Hepatic stellate cell (primary cell): Measurements from ENCODE around the gene SORCS2.

Source experiments
- DNase-seq: peaks from one replicate; pipeline ENCODE4 v3.0.0; 2011; ENCODE audit warnings: low spot score

Gene SORCS2

DNA sequence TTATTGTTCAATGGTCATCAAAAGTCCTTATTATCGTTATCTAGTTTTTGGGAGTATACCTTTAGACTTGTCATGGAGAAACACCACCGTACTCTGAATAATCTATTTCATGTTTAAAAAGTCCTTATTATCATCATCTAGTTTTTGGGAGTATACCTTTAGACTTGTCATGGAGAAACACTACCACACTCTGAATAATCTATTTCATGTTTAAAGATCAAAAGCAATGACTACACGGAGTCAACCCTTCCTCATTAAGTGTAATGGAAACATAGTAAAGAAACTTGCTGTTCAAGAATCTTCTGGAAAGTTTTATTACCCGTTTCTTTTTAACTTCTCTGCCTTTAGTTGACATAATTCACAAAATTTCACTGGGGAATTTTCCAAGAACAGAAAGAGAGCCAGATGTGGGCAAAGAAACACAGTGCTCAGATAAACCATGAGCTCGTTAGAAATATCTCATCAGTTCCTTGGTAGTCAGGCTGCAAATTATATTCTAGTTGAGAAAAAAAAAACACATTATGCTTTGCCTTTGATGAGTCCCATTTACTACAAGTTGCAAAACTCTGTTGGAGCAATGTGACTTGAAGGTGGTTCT, 588.5 kb downstream of the SORCS2 start:
- no peak for DNase-seq

DNA sequence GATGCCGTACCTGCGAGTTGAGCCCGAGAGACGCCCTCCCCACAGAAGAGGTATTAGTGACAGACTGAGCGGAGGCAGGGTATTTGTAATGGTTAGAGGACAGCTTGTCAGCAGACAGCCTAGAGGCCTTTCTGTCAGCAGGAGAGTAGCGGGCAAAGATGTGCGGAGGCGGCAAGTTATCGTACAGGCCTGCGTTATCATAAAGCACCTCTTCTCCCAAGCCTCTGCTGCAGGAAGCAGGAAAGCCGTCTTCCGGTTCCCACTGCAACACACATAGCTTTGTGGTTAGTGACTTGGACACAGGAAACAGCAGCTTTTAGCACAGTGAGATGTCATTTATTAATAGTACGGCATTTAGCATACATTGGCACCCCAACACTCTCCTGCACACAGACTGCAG, 589.0 kb downstream of the SORCS2 start:
- DNase-seq, result peak; percentile 75

DNA sequence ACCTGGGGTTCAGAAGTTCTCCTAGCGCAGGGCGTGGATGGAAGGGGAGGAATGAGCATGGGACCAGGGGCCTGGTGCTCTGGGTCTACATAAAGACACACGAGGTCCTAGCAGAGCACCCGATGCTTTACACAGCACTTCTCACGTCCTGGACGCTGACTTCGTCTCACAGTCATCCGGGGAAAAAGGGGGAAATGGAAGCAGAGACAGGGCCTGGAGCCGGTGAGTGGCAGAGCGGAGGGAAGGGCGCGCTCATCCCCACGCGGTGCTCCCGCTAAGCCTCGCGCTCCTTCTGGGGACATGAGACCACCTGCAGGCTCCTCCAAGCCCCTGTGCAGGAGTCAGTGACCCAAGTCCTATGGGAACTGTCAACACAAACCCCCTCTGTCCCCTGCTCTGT, 589.7 kb downstream of the SORCS2 start:
- no peak for DNase-seq

DNA sequence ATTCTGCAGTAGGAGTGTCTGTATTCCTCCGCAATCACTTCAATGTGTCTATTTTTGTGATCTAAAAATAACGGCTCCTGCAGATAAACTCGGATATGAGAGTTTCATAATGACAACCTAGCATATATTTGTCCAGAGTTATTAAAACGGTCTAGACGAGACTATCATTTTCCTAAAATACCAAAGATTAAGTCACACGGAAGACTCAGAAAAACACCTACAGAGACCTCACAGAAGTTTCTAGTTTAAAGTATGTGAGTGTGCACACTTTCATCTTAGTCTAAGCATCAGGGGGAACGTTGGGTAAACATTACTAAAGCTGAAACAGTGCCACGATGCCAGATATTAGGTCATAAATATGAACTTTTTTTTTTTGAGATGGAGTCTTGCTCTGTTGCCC, 590.4 kb downstream of the SORCS2 start:
- no peak for DNase-seq

DNA sequence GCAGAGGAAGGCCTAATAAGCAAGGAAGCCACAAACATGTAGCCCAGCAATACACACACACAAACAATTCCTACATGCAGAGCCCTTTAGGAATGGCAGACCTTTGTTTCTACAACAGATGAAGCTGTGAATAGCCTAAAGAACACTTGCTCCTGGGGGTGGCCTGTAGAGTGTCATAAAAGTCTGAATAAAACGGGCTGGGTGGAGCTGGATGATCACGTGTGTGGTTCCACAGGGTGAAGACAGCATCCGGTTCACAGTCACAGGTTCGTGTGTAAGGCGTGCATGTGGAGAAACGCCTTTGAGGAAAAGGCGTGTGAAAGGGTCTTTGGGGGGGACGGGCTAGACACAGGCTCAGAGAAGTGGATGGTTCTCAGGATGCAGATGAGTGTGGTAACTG, 591.2 kb downstream of the SORCS2 start:
- no peak for DNase-seq

DNA sequence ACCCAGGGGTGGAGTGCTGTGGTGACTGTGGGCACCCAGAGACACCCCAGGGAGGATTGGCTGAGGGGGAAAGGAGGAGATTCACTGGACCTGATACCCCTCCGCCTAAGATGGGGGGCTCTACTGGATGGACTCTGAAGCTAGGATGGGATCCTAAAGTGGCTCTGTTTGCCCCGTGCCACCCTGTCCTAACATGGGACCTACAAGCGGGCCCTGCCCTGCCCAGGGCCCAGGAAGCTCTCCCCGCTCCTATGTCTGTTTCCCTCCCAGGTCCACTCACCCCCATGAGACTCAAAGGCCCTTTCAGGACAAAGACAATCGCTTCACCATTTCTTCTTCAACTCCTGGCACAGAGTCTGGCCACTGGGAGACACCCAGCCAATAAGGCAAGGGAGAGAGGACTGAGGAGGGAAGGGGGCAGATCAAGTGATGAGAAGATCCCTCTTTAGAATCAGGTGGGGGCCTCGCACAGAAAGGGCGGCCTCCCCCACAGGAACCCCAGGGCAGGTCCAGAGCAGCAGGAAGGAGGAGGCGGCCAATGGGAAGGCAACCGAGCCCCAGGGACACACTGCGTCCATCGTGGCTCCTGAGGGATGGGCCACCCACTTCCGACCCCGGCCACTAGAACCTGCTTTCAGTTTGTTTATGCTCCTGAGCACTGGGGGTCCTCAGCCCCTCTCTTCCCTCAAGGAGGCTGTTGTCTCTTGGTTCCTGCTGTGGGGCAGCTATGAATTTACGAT, 592.0 kb downstream of the SORCS2 start:
- DNase-seq, result no peak

DNA sequence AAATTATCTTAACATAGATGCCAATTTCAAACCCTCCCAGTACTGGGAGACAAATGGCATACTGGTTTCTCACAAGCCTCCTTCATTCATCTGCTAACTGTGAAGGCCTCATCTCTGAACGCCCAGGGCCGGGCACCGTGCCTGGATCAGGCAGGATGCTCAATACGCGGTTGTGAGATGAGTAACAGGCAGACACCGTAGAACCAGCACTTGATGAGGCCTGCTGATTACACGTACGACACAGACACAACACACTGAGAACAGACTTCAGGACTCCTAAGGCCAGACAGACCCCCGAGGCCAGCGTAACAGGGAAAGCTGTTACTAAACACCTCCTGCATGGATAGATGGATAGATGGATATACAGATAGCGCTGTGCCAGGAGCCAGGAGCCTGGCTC, 592.7 kb downstream of the SORCS2 start:
- no peak for DNase-seq

DNA sequence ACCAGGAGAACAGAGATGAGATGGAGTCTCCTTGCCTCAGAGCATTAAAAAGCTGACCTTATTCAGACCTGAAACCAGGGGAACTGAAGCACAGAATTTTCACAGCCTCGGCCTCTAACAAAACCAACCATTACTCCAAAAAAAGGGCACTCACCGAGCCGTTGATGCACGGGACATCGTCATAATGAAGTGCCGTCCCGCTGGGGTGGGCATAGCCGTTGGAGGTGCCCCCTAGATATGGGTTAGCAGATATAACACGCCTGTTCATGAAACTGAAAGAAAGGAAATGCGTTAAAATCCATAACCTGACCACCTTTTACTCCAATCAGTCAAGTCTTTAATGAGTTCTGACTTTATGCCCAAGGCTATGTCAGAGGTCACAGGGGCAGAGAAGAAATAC, 593.7 kb downstream of the SORCS2 start:
- DNase-seq, result no peak

DNA sequence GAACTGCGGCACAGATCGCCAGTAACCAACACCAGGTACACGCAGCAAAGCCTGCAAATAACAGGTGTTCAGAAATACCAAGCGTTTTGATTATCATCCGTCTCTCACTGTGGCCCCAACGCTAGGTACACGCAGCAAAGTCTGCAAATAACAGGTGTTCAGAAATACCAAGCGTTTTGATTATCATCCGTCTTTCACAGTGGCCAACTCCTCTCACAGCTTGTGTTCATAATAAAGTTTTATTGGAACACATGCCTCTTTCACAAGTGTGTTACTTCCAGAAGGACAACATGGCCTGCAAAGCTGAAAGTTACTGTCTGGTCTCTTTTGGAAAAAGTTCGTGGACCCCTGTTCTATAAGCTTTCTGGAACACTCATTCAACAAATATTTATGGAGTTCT, 594.2 kb downstream of the SORCS2 start:
- DNase-seq, result no peak

DNA sequence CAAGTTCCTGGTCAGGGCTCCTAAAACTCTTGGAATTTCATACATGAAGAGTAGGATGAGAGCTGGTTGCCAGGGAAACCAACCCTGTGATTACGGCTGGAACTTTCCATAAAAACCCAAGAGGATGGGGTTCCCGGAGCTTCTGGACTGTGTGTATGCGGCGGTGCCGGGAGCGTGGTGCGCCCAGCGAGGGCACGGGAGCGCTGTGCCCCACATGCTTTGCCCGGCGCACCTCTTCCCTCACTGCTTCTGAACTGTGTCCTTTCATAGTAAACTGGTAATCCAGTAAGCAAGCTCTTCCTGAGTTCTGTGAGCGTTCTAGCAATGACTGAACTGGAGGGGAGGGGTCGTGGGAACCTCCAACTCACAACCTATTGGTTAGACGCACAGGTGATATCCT, 594.7 kb downstream of the SORCS2 start:
- no peak for DNase-seq

DNA sequence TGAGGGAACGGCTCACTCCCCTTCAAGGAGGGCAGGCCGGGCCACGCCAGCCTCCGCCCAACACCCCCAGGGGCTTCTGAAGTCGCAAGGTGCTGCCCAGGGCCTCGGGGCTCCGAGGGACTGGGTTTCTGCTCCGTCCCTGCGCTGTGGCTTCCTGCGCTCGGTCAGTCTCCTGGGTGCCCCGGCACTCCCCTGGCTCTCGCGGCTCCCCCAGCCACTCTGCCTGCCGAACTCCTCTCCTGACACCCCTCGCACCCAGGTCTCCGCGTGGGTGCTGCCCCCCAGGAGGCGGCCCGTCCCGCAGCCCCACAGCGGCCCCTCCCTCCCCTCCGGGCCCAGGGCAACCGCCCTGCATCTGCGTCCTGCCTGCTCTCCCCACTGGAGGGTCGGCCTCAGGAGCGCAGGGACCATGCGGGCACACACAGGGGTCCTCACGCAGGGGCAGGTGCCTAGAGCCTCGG, 595.4 kb downstream of the SORCS2 start:
- no peak for DNase-seq

DNA sequence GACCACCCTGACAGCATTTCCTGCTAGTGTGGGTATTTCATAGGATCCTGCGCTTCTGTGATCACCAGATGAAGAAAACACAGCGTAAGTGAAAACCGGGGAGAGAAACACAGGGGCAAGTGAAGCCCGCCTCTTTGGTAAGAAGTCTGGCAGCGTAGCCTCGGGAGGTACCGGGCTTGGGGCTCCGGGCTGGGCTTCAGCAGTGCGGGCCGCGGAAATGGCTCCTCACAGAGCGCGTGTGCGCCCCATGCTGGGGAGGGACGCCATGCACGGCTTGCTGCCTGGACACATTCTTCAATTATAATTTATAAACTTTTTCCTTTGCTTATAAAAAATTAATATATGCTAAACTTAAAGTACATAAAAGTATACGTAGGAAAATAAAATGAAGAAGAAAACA, 595.9 kb downstream of the SORCS2 start:
- no peak for DNase-seq

DNA sequence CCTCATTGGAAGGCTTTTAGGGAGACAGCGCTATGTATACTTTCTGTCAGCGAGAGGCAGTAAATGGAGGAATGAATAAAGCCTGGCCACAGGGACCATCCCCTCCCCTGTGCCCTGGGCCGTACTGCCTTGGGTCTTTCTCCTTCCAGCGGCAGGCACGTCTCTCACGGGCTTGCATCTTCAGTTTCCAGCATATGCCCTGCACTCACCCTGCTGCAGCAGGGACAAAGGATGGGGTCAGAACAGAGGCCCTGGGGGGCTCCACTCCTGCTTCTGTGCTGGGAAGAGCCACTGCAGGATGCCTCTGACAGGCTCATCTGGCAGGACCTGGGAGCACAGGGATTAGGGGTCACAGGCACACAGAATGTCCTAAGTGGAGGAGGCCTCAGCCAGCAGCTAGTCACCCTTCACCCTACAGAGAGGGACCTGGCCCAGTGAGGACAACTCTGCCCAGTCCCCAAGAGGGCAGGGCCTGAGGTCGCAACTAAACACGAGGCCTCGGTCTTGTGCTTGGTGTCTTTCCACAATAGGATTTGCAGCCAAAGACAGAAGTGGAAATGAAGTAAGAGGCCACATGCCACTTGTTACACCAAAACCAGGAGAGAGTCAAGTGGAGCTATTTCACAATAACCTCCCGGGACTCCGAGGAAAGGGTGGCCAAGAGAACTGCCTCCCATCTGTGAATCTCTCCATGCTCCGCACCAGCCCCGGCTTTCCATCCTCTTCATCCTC, 596.5 kb downstream of the SORCS2 start:
- DNase-seq, result no peak

DNA sequence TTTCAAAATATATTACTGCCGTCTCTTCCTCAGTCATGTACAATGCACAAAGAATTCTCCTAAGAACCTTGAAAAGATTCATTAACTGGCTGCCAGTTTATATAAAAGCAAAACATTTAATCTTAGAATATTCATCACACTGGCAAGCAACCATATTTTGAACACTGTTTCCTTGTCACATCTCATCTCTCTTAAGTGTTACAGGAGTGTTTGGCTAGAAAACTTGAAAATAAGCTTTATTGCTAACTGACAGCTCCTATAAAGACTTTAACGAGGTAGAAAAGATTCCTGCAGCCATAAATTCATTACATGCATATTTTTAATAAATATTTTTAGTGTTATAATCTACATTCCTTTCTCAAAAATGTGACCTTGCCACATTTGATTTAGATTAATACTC, 597.7 kb downstream of the SORCS2 start:
- no peak for DNase-seq

DNA sequence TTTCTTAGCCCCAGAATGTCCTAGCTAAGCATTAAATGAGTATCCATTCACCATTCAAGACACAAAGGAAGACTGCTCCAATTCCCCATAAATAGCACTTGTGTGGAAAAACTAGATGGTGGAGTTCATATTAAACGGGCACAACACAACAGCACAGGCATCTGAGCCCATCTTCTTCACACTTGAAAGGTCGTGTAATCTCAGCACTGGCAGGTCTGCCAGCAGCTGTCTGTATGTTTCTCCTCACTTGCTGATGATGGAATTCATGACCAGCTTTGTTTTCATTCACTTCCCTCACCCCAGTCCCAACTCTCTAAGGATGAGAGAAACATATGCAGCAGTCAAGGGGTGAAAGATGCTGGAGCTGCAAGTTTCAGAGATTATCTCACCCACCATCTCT, 598.7 kb downstream of the SORCS2 start:
- no peak for DNase-seq
